PC-9 (cell line): Measurements from ENCODE around the gene CLIP1.

Experiments used
- CTCF ChIP-seq: fragments of 200-600 bp; sonication (generic); conservative IDR thresholded peaks from 2 replicates; pipeline ENCODE4 v1.6.1; 2017; ENCODE audit warnings: mixed run types, antibody characterized with exemption, mild to moderate bottlenecking, moderate library complexity
- EZH2 ChIP-seq: fragments of 200-600 bp; sonication (generic); IDR thresholded peaks from 2 replicates; pipeline ENCODE4 v1.8.0; 2017; ENCODE audit warnings: antibody characterized with exemption, low read depth

- no peak for TF ChIP-seq EZH2
- no peak for TF ChIP-seq CTCF
Observed at GRCh38 chr12:122327014-122327413, 95.5 kb downstream of the CLIP1 start.
